H1 (cell line): ENCODE data around the gene USP16. TPM values are rescaled to one million over a fixed set of nuclear protein-coding genes. Genes with fewer than 3 reads are reported as not detected.

Experiments
- CHD7 ChIP-seq: fragments of 300-600 bp; sonication (generic); IDR thresholded peaks from 2 replicates; pipeline ENCODE4 v1.7.1; 2012; ENCODE audit warnings: low read length, moderate library complexity, mild to moderate bottlenecking, inconsistent platforms; ENCODE audit not compliant: insufficient replicate concordance
- GTF2F1 ChIP-seq: IDR thresholded peaks from 2 replicates; pipeline ENCODE4 v1.6.1; 2012; ENCODE audit warnings: low read depth, low read length, improper control_type of control experiment, borderline replicate concordance
- HDAC6 ChIP-seq: IDR thresholded peaks from one replicate; pipeline ENCODE4 v1.7.1; 2012; ENCODE audit warnings: low read depth, mild to moderate bottlenecking, inconsistent platforms, low read length, moderate library complexity
- KDM4A ChIP-seq: IDR thresholded peaks from one replicate; pipeline ENCODE4 v1.7.1; 2012; ENCODE audit warnings: low read depth, mild to moderate bottlenecking, moderate library complexity, low read length, inconsistent platforms; ENCODE audit not compliant: severe bottlenecking
- KDM5A ChIP-seq: fragments of 200-600 bp; IDR thresholded peaks from 2 replicates; pipeline ENCODE4 v1.7.1; 2012; ENCODE audit warnings: mild to moderate bottlenecking, low read length, inconsistent platforms, mixed read lengths
- RXRA ChIP-seq: IDR thresholded peaks from 2 replicates; pipeline ENCODE4 v1.6.1; 2011; ENCODE audit warnings: low read depth, mild to moderate bottlenecking, low read length, moderate library complexity; ENCODE audit not compliant: insufficient read depth
- SIRT6 ChIP-seq: IDR thresholded peaks from one replicate; pipeline ENCODE4 v1.7.1; 2012; ENCODE audit warnings: low read length, inconsistent platforms
- SIX5 ChIP-seq: IDR thresholded peaks from 2 replicates; pipeline ENCODE4 v1.6.1; 2011; ENCODE audit warnings: mild to moderate bottlenecking, low read depth, low read length
- USF2 ChIP-seq: IDR thresholded peaks from 2 replicates; pipeline ENCODE4 v1.6.1; 2011; ENCODE audit warnings: low read length, improper control_type of control experiment
- YY1 ChIP-seq: IDR thresholded peaks from 2 replicates; pipeline ENCODE4 v1.6.1; 2011; ENCODE audit warnings: low read depth, mild to moderate bottlenecking, low read length
- polyA plus RNA-seq, 7 experiments: library from polyadenylated mRNA; depleted of rRNA in 3 of 7; stranded (reverse) in 5 of 7; unstranded in 2 of 7; fragments of >200 nt in 5 of 7; fragments of 200-250 nt in 2 of 7; gene quantifications; 1 replicate in 5 of 7; 2 replicates in 1 of 7; 4 replicates in 1 of 7; pipeline versions ENCODE4 v1.2.1 to v1.2.3, GENCODE V29; 2011 to 2013; ENCODE audit warnings: missing spikeins in 2 of 7, mixed read lengths in 2 of 7
- total RNA-seq: library from RNA; stranded (reverse); fragmentation: NEBNext Ultra II Directional; extraction: Animal tissue kit (Norgen Biotek cat#: 25700); gene quantifications from 2 replicates; pipeline ENCODE4 v1.2.1, GENCODE V29; 2021
- TF ChIP-seq, protein P1 (sequence below): IDR thresholded peaks from 2 replicates; pipeline ENCODE4 v1.6.1; 2012; ENCODE audit warnings: inconsistent platforms

The USP16 gene
- total and polyA plus RNA-seq, 2 of the 8 experiments (the other 6 are each of a cell fraction or from before 2014, with no cell fraction given) = 3.4 to 19.1 TPM

DNA sequence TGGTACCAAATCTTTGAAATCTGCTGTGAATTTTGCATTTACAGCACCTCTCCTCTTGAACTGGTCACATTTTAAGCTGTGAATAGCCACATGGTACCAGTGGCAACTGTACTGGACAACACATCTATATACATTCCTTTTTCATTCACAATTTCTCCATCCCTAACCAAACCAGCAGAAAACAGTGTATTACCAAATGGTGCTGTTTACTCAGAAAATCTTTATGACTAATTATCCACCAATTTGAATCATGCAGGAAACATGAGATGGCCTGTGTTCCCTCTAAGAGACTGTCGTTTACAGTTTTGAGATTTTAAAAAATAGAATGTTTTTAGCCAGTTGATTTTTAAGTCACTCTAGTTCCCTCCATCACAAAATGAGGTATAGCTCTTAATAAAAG is 66.6 kb downstream of the USP16 start (continued):
- TF ChIP-seq CHD7 (no peak), GTF2F1 (no peak), YY1 (no peak), RXRA (no peak), SIX5 (no peak), USF2 (no peak), KDM5A (no peak), KDM4A (no peak), HDAC6 (no peak), SIRT6 (no peak)
- TF ChIP-seq, protein P1, sequence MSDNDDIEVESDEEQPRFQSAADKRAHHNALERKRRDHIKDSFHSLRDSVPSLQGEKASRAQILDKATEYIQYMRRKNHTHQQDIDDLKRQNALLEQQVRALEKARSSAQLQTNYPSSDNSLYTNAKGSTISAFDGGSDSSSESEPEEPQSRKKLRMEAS = no peak
